NCI-H128 (cell line): Measurements from ENCODE around the gene CACHD1.

Experiments used
- DNase-seq: peaks from one replicate; lab custom pipeline; 2025; ENCODE audit not compliant: unreplicated experiment; lab: John Stamatoyannopoulos, UW

Gene CACHD1

DNA sequence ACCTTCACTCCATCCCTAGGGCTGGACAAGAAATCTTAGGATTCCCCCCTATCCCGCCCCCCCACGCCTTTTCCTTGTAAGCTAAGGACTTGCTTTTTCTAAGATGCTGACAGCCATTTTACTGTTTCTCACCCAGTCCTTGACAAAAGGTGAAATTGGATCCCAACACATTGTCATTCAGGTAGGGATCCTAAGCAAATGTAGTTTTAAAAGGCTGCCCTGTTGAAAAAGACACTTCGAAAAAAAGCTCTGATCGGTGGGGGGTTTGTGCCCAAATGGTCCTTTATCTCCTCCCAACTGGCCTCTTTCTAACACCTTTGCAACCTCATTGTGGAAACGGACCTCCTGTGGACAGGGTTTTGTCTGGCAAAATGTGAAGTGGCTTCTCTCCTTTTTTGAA is 2.9 kb downstream of the CACHD1 start:
- DNase-seq, result peak; percentile 51

DNA sequence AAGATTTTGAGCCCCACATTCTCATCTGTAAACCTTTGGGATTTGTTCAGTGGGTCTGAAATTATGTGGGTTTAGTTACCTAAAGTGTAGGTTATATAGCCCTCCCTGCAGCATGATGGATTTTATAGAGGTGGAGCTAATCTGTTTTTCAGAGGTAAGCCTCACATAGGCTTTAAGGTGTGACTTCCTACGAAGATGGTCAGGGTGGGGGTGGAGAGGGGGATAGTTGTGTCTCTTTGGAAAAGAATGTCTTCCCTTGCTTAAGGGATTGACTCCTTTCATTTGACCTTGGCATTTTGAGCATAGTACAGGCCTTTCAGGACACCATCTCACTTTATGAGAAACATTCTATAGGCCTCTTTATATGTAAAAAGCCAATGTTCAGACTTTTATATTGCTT is 3.4 kb downstream of the CACHD1 start:
- no peak for DNase-seq

GRCh38 chr1:64474133-64474532 is 4.2 kb downstream of the CACHD1 start:
- DNase-seq, result no peak

- DNase-seq, result no peak
Measured at GRCh38 chr1:64474665-64475439, 4.9 kb downstream of the CACHD1 start.

DNA sequence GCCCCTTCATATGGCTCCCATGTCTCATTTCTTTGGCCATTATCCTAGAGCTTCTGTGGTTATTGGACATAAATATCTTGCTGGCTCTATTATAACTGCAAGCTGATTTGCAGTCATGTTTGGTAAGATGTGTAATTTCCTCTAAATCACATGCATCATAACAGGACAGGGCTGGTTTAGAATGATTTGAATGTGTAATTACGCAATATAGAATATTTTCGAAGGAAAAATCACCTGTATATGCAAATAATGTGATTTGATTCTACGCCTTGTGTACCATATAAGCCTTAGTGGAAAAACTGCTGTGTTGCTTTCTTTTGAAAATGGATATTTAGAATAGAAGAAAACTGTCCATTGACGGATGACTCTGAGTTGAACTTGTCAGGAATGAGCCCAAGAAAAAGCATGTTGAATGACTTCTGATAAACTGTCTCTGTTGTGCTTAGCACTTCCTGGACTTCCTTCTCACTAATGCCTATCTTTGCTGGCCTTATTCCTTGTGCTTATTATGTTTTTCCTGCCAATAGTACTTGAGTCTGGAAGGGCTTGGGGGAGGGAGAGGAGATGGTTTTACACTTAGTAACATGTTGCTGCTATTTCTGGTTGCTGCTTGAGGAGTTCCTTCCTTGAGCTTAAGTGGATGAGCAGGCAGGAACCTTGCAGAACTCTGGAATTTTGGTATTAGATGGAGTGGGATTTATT is 6.5 kb downstream of the CACHD1 start:
- DNase-seq, result no peak

DNA sequence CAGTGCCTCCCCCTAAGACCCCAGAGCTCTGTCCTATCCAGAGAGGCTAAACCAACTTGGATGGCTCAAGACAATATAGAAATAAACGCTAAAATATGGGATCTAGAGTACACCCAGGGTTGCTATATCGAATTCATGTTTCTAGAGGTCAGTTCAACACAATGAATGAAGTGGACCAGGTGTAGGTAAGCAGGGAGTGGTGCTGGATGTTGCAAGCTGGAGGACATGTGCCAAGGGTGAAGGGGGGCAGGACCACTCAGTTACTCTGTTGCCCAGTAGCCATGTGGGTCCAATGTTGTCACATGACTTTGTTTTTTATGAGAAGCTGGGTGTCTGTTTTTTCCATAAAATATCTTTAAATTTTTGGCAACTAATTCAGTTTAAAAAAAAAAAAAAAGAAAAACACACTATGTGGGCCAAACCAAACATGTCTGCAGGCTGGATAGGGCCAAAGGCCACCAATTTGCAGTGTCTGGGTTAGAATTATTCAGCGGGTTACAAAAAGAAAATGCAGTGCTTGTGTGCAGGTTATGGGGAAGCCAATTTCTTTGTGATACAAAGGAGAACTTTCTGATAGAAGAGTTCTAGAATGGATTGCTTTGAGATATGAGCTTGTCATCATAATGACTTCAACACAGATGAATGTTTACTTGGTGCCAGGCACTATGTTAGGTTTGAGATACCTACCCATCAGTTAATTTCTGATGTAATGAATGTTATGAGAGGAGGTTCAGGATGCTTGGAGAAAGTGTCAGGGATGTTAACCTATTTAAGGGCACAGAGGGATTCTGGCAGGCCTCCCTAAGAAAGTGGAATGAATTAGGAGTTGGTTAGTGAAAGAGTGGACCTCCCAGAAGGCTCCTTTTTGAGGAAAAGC is 8.9 kb downstream of the CACHD1 start:
- DNase-seq, result no peak

DNA sequence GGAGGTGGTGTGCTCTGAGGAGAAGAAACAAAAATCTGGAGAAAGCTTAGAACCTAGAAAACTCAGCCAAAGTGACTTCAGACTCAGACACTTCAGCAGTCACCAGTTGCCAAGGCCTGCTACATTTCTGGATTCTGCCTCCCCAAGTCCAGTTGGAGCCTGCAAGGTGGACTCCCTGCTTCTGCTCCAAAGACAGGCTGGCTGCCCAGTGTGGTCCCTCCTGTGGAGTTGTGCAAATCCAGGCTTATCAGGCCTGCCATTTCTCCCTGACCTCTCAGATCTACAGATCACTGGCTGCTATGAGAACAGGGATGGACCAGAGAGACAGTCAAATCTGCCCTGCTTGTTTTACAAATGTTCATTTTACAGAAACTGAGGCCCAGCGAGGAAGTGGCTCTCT is 9.9 kb downstream of the CACHD1 start:
- DNase-seq, result no peak

DNA sequence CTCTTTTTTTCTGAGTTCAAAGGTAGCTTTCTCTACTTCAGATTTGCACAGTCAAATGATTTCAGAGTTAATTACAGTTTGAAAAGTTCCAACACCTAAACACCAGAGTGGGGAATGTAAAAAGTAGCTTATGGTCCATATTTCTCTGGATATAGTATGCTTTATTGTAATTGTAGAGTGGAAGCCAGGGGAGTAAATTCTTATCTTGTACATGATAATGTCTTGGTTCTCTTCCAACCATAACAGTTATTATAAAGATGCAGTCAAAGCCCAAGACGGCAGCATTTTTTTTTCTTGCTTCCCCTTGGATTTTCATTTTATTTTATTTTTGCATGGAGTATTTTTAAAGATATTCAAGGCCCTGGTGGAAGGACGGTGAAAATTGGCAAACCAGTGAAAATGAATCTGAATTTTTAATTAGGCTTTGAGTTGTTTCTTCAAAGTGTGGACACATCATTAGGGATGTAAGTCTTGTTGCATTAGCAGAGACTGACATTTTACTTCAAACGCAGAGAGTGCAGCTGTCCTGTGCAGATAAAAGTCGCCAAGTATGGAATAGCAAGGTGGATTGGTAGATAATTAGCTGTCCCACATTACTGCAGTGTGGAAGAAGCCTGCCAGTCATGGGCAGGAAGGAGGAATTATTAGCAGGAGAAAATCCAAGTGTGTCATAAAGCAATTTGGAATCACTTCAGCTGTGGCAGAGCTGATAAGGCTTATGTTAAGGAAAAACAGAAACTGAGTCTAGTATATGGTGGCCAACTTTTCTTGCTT is 11.3 kb downstream of the CACHD1 start:
- DNase-seq, result no peak

- no peak for DNase-seq
Measured at GRCh38 chr1:64482128-64482527, 12.2 kb downstream of the CACHD1 start.

DNA sequence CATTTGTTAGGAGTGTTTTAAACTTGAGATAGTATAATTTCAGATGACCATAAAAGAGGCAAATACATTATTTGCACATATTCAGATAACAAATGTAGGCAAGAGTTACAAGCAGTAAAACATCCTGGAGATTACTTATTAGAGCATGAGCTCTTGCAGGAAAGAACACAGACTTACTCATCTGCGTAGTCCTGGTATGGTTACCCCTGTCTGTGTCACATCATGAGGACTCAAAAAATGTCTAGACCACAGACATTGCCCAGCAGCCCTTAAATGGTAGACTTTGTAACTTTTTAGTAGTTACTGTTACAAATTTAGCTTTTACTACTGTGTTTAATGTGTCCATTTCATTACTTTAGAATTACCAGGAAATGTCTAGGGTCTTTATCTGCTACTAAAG is 12.8 kb downstream of the CACHD1 start:
- no peak for DNase-seq

- no peak for DNase-seq
Measured at GRCh38 chr1:64483731-64484414, 13.9 kb downstream of the CACHD1 start.

GRCh38 chr1:64484651-64485050 is 14.7 kb downstream of the CACHD1 start:
- DNase-seq, result no peak

DNA sequence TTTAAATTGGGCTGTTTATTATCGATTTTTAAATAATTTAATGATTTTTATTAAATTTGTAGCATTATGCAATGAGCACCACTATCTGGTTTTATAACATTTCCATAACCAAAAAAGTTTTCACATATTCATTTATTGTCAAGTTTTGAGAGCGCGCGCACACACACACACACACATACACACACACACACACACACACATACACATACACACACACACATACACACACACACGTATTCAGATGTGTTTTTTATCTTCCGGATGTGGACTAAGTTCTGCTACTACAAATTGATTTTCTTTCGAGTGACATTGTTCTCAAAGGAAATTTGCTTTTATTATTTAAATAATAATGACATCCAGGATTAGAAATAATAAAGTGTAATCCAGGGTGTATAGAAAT is 16.3 kb downstream of the CACHD1 start:
- DNase-seq, result no peak

- no peak for DNase-seq
Measured at GRCh38 chr1:64487061-64487460, 17.1 kb downstream of the CACHD1 start.

DNA sequence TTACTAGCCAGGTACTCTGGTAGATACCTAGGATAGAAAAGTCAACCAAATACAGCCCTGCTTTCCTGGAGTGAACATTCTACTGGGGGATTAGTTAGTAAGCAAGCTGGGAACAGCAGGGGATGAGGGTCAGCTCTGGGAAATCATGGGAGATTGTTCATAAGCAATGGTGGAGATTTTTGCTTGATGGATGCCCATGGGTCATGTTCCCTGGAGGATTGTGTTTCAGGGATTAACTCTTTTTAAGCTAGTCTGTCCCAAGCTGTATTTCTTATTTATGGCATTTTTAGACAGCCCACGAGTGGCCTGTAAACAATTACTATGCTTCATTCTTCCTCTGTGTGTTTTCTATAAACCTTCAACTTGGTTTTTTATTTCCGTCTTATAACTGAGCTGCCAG is 18.9 kb downstream of the CACHD1 start:
- no peak for DNase-seq

DNA sequence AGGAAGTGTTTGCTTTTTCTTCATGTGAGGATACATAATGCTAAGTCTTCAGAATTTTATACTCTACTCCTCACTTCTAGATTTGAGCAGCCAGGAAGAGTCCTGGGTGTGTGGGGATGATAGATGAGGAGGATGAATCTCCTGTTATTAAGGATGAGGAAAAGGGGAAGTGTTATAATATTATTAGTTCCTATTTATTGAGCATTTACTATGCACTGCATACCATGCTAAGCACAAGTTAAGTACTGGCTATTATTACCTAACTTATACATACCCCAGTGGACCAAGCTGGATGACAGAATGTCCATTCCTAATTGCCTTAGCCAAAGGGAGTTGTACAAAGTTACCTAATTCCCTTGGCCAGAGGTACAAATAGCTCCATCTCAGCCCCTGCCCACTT is 19.8 kb downstream of the CACHD1 start:
- no peak for DNase-seq

DNA sequence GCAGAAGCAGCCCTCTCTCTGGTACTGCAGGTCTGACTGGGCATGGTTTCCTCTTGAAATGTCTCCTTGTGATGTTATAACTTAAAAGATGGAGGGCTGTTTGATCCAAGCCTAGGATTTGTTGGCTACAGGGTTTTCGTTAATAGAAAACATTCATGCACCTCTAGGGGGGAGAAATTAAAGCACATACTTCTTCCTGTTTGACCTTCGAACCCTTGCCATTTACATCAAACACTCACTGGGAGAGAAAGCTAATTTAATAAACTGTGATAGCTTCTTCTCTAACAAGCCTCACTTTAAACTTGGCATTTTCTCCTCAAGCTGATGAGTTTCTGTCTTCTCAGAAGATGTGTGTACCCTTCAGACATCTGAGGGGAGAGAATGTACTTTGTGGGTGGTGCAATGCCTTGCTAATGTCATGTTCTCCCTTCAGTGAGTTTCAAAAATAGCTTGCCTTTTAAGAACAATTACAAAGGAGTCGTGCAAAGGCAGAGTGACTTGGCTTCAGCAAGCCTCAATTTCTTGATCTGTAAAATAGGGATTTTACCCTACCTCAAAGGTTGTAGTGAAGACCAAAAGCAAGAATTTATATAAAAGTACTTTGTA is 20.4 kb downstream of the CACHD1 start:
- no peak for DNase-seq

GRCh38 chr1:64492424-64492823 is 22.5 kb downstream of the CACHD1 start:
- no peak for DNase-seq

GRCh38 chr1:64493831-64494230 is 23.9 kb downstream of the CACHD1 start:
- no peak for DNase-seq

DNA sequence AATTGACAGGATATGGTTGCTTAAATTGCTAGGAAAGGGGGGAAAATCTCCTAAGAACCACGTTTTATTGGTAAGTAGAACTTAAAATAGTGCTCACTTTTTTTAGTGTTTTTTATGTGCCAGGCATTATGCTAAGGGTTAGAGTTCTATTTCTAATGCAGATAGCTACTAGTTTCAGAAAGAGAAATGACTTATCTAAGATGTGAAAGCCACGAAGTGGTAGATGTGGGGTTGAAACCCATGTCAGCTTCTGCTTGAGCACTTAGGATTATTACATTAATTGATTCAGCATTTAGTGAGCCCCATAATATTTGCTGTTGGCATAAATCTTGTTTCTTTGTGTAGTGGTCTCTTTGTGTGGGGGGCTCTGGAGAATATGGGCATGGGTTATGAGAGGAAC is 24.7 kb downstream of the CACHD1 start:
- DNase-seq, result no peak
